Measurements from ENCODE around the gene TEX48. TPM values are rescaled to one million over a fixed set of nuclear protein-coding genes. Genes with fewer than 3 reads are reported as not detected.

TEX48 gene
- total RNA-seq, 6 experiments from 2014 or later = not detected

- no peak overlapping the region for H3K4me3 ChIP-seq
- no peaks in the 10 kb centered on the region for H3K9me3 ChIP-seq
- no peak overlapping the region for H3K27ac ChIP-seq
- whole genome bisulfite sequencing (ENCODE audit: insufficient coverage, low coverage, low lambda C conversion rate, missing lambda C conversion rate) = 98% methylated on average over 4 of the region's 5 CpGs
- no peaks in the 10 kb centered on the region for H3K27me3 ChIP-seq
- intact Hi-C loops (cut with DNase I) = no loop called here
- H3K36me3 ChIP-seq = peaks cover 0 to 7% (median 0%) of the 10 kb centered on the region in 4 donors
- ATAC-seq = no peak
- TF ChIP-seq CTCF (IDR thresholded peaks at IDR 0.05) (no peak), POLR2A (IDR thresholded peaks at IDR 0.05) (no peak)
- H3K4me1 ChIP-seq = no peaks in the 10 kb centered on the region
- peak in 1 of 3 donors; percentile 13 for DNase-seq
Observed at GRCh38 chr9:114643896-114644295, 38.1 kb downstream of the TEX48 start.

GRCh38 chr9:114643001-114643400 is 39.0 kb downstream of the TEX48 start:
- Histone ChIP-seq H3K9me3 (no peaks in the 10 kb centered on the region), H3K4me3 (no peak overlapping the region), H3K27me3 (no peaks in the 10 kb centered on the region), H3K27ac (no peak overlapping the region), H3K4me1 (no peaks in the 10 kb centered on the region), H3K36me3 (peaks cover 0 to 7% (median 0%) of the 10 kb centered on the region in 4 donors)
- 75% methylated on average over 4 of the region's 8 CpGs for WGBS (ENCODE audit: insufficient coverage, low coverage, low lambda C conversion rate, missing lambda C conversion rate)
- ATAC-seq (no peak), DNase-seq (no peak)
- intact Hi-C loops (cut with DNase I) = no loop called here
- TF ChIP-seq POLR2A (IDR thresholded peaks at IDR 0.05) = no peak
- TF ChIP-seq CTCF (IDR thresholded peaks at IDR 0.05) = no peak

GRCh38 chr9:114641967-114642366 is 40.0 kb downstream of the TEX48 start:
- peaks cover 0 to 7% (median 0%) of the 10 kb centered on the region in 4 donors for H3K36me3 ChIP-seq

GRCh38 chr9:114638404-114638803 is 43.6 kb downstream of the TEX48 start:
- no peak for TF ChIP-seq POLR2A (IDR thresholded peaks at IDR 0.05)
- TF ChIP-seq CTCF (IDR thresholded peaks at IDR 0.05) = no peak
- Histone ChIP-seq H3K27ac (no peak overlapping the region), H3K9me3 (no peaks in the 10 kb centered on the region), H3K4me3 (no peak overlapping the region), H3K4me1 (no peaks in the 10 kb centered on the region), H3K36me3 (peaks cover 0 to 8% (median 0%) of the 10 kb centered on the region in 4 donors), H3K27me3 (no peaks in the 10 kb centered on the region)
- intact Hi-C loops (cut with DNase I) = no loop called here
- no peak for ATAC-seq
- WGBS (ENCODE audit: insufficient coverage, low coverage, low lambda C conversion rate, missing lambda C conversion rate) = 100% methylated on average over 2 of the region's 8 CpGs
- DNase-seq = no peak

More at GRCh38 chr9:114641967-114642366, 40.0 kb downstream of the TEX48 start:
- Histone ChIP-seq H3K4me3 (no peak overlapping the region), H3K27me3 (no peaks in the 10 kb centered on the region), H3K4me1 (no peaks in the 10 kb centered on the region), H3K27ac (no peak overlapping the region), H3K9me3 (no peaks in the 10 kb centered on the region)
- peak in 2 of 4 donors; percentile 22 to 49 for ATAC-seq
- intact Hi-C loops (cut with DNase I) = no loop called here
- no peak for TF ChIP-seq POLR2A (IDR thresholded peaks at IDR 0.05)
- no peak for TF ChIP-seq CTCF (IDR thresholded peaks at IDR 0.05)
- peak in 1 of 3 donors; percentile 3 for DNase-seq
- WGBS (ENCODE audit: insufficient coverage, low coverage, low lambda C conversion rate, missing lambda C conversion rate) = 72% methylated on average over 1 of the region's 1 CpG

- Histone ChIP-seq H3K4me1 (no peaks in the 10 kb centered on the region), H3K27me3 (no peaks in the 10 kb centered on the region), H3K9me3 (no peaks in the 10 kb centered on the region), H3K4me3 (no peak overlapping the region), H3K36me3 (peaks cover 0 to 6% (median 2%) of the 10 kb centered on the region in 4 donors), H3K27ac (no peak overlapping the region)
- DNase-seq (no peak), ATAC-seq (peak in 1 of 4 donors; percentile 61)
- no peak for TF ChIP-seq POLR2A (IDR thresholded peaks at IDR 0.05)
- no peak for TF ChIP-seq CTCF (IDR thresholded peaks at IDR 0.05)
- 57% methylated on average over 2 of the region's 6 CpGs for WGBS (ENCODE audit: insufficient coverage, low coverage, low lambda C conversion rate, missing lambda C conversion rate)
- intact Hi-C loops (cut with DNase I) = no loop called here
Observed at GRCh38 chr9:114634387-114634786, 47.6 kb downstream of the TEX48 start.

Measured in right lobe of liver (tissue), 6 donors.